IMR-90 (cell line): ENCODE results near the gene NLRP3.

Source experiments
- CTCF ChIP-seq: conservative IDR thresholded peaks from 2 replicates; pipeline ENCODE4 v1.5.1; 2012; ENCODE audit warnings: mild to moderate bottlenecking, low read depth, low read length, improper control_type of control experiment
- ELK1 ChIP-seq: fragments of 150-350 bp; IDR thresholded peaks from 2 replicates; pipeline ENCODE4 v1.6.1; 2016; ENCODE audit warnings: low read depth, mild to moderate bottlenecking, low read length, moderate library complexity, borderline replicate concordance
- POLR2A ChIP-seq: IDR thresholded peaks from 2 replicates; pipeline ENCODE4 v1.6.1; 2012; ENCODE audit warnings: mild to moderate bottlenecking, low read depth, low read length
- RAD21 ChIP-seq: IDR thresholded peaks from 2 replicates; pipeline ENCODE4 v1.6.1; 2012; ENCODE audit warnings: low read length, improper control_type of control experiment

DNA sequence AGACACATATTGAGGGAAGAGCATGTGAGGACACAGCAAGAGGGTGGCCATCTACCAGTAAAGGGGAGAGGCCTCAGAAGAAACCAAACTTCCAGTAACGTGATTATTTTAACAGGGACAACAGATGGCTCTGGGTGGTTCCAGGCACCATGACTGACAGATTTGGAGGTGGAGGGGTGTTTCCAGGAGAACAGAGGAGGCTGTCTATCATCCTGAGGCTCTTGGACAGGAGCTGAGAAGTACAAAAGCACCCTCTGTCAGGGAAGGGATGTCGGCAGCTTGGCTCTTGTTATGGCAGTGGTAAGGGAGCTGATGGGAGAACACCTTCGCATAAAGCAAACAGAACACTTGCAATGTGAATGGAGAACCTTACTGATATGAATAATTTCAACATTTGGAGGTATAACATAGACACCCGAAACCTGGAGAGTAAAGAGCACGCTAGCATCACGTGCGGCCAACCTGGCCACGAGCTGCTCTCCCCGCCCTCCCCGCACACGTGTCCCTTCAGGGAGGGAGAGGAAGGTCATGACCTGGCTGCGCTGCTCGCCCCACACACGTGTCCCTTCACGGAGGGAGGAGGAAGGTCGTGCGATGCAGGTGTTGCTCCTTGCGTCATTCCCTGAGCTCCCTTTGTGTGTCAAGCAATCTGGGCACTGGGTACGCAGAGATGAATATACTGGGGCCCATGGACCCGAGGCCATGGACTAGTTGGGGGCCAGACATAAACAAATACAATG is 37.5 kb upstream of the NLRP3 start:
- TF ChIP-seq POLR2A, result no peak
- TF ChIP-seq ELK1, result no peak
- TF ChIP-seq RAD21, result no peak
- TF ChIP-seq CTCF, result no peak
